Osteocyte (in vitro differentiated cells): Measurements from ENCODE around the gene DIP2C. TPM values are rescaled to one million over a fixed set of nuclear protein-coding genes. Genes with fewer than 3 reads are reported as not detected.
"Not testable (repeated sequence)": the region's sequence is repeated elsewhere in the genome, so short reads cannot be mapped to it uniquely, and the experiment has no call there.

Experiments used
- DNase-seq: peaks from one replicate; pipeline ENCODE4 v3.0.0; 2021; ENCODE audit warnings: mixed read lengths; ENCODE audit not compliant: unreplicated experiment; ENCODE audit errors: extremely low spot score
- H3K27ac Mint-ChIP-seq: one replicate; pipeline ENCODE4 v1.8.0; 2021; ENCODE audit warnings: mild to moderate bottlenecking, mixed read lengths; ENCODE audit not compliant: unreplicated experiment
- H3K27me3 Mint-ChIP-seq: one replicate; pipeline ENCODE4 v1.8.0; 2021; ENCODE audit warnings: mixed read lengths; ENCODE audit not compliant: unreplicated experiment
- H3K36me3 Mint-ChIP-seq: one replicate; pipeline ENCODE4 v1.8.0; 2021; ENCODE audit warnings: mixed read lengths; ENCODE audit not compliant: unreplicated experiment
- H3K4me1 Mint-ChIP-seq: one replicate; pipeline ENCODE4 v1.8.0; 2021; ENCODE audit warnings: mixed read lengths; ENCODE audit not compliant: unreplicated experiment
- H3K4me3 Mint-ChIP-seq: one replicate; pipeline ENCODE4 v1.8.0; 2021; ENCODE audit warnings: mild to moderate bottlenecking, moderate library complexity, mixed read lengths; ENCODE audit not compliant: unreplicated experiment
- H3K9me3 Mint-ChIP-seq: one replicate; pipeline ENCODE4 v1.8.0; 2021; ENCODE audit warnings: mixed read lengths; ENCODE audit not compliant: unreplicated experiment
- CTCF ChIP-seq: fragments of 200-600 bp; sonication (generic); IDR thresholded peaks from 2 replicates; pipeline ENCODE4 v1.5.0; 2021; ENCODE audit warnings: antibody characterized with exemption, mild to moderate bottlenecking, moderate library complexity
- total RNA-seq: library from RNA; stranded (reverse); gene quantifications from 2 replicates; pipeline ENCODE4 v1.2.1, GENCODE V29; 2021

Gene DIP2C
- total RNA-seq, 1 donor from 2014 or later: 36.8 TPM

GRCh38 chr10:680745-681144 lies 8.7 kb downstream of the DIP2C start:
- Mint-ChIP-seq H3K9me3 (peaks cover 7% of the 10 kb centered on the region), H3K27ac (no peak overlapping the region), H3K4me3 (no peak overlapping the region), H3K4me1 (peaks cover 48% of the 10 kb centered on the region), H3K36me3 (no peaks in the 10 kb centered on the region), H3K27me3 (no peaks in the 10 kb centered on the region)
- DNase-seq: no peak
- TF ChIP-seq CTCF: no peak

- no peak for DNase-seq
- TF ChIP-seq CTCF: no peak
- H3K4me1 Mint-ChIP-seq: peaks cover 49% of the 10 kb centered on the region
- no peaks in the 10 kb centered on the region for H3K27me3 Mint-ChIP-seq
- no peak overlapping the region for H3K27ac Mint-ChIP-seq
- no peak overlapping the region for H3K4me3 Mint-ChIP-seq
- peaks cover 9% of the 10 kb centered on the region for H3K9me3 Mint-ChIP-seq
- H3K36me3 Mint-ChIP-seq: no peaks in the 10 kb centered on the region
These were observed 9.3 kb downstream of the DIP2C start for GRCh38 chr10:680146-680545.

- Mint-ChIP-seq H3K36me3 (no peaks in the 10 kb centered on the region), H3K27me3 (no peaks in the 10 kb centered on the region), H3K4me1 (peaks cover 50% of the 10 kb centered on the region), H3K4me3 (no peak overlapping the region), H3K9me3 (peaks cover 9% of the 10 kb centered on the region), H3K27ac (no peak overlapping the region)
- DNase-seq: no peak
- TF ChIP-seq CTCF: no peak
These were observed 9.9 kb downstream of the DIP2C start for GRCh38 chr10:679556-679955.

- H3K27ac Mint-ChIP-seq, H3K36me3 Mint-ChIP-seq, H3K4me3 Mint-ChIP-seq, H3K9me3 Mint-ChIP-seq, H3K27me3 Mint-ChIP-seq, DNase-seq: not testable (repeated sequence)
- peaks cover 41% of the 10 kb centered on the region for H3K4me1 Mint-ChIP-seq
These were observed 10.8 kb downstream of the DIP2C start for GRCh38 chr10:678662-679005.

GRCh38 chr10:677750-678661 lies 11.5 kb downstream of the DIP2C start:
- peaks cover 40% of the 10 kb centered on the region for H3K4me1 Mint-ChIP-seq
- TF ChIP-seq CTCF: no peak
- peaks cover 9% of the 10 kb centered on the region for H3K9me3 Mint-ChIP-seq
- H3K27ac Mint-ChIP-seq: no peak overlapping the region
- H3K4me3 Mint-ChIP-seq: no peak overlapping the region
- H3K27me3 Mint-ChIP-seq: no peaks in the 10 kb centered on the region
- no peaks in the 10 kb centered on the region for H3K36me3 Mint-ChIP-seq
- no peak for DNase-seq
